HFF-Myc (cell line): Measurements from ENCODE around the gene CTNNA3.

ENCODE experiments used
- DNase-seq: peaks from one replicate; pipeline ENCODE4 v3.0.0-alpha.2; 2011; ENCODE audit warnings: low read depth; ENCODE audit errors: extremely low read depth
- H3K4me3 ChIP-seq: replicated peaks from 2 replicates; pipeline ENCODE4 v1.5.1; 2011; ENCODE audit warnings: low read depth, mild to moderate bottlenecking, control low read depth, low read length
- CTCF ChIP-seq: IDR thresholded peaks from 2 replicates; pipeline ENCODE4 v1.5.1; 2012; ENCODE audit warnings: mild to moderate bottlenecking, low read depth, low read length, control low read depth; ENCODE audit errors: missing control alignments

The CTNNA3 gene

DNA sequence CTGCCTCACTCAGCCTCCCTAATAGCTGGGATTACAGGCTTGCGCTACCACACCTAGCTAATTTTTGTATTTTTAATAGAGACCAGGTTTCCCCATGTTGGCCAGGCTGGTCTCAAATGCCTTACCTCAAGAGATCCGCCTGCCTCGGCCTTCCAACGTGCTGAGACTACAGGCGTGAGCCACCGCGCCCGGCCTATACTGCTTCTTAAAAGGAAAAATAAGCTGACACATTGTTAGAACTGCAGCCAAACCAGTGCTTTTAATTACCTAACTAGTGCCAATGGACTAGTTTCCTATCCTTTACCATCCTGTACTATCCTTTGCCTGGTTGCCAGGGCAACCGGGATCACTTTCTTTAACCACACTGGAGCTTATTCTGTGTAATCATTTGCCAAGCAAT is 662.1 kb downstream of the CTNNA3 start:
- no peak for DNase-seq
- no peak overlapping the region for H3K4me3 ChIP-seq
- TF ChIP-seq CTCF: no peak

GRCh38 chr10:67022099-67022498 is 673.9 kb downstream of the CTNNA3 start:
- no peak for TF ChIP-seq CTCF
- no peak overlapping the region for H3K4me3 ChIP-seq
- DNase-seq: no peak

DNA sequence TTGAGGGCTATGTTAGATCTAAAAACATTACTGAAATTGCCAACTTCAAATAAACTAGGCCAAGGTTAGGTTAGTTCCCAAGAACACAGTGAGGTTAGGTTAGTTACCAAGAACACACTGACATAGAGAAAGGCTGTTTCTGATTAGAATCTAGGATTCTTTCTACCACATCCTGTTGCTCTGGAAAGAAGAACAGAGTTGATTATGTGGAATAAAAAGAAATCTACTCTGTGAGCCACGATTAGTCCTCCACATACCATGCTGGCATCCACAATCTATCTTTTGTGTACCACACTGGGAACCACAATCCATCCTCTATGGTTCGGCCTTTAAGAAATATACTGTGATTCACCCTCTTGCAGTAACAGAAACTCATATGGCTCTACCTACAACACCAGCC is 678.8 kb downstream of the CTNNA3 start:
- no peak for DNase-seq
- TF ChIP-seq CTCF: no peak
- H3K4me3 ChIP-seq: no peak overlapping the region

- no peak for TF ChIP-seq CTCF
- DNase-seq: no peak
- no peak overlapping the region for H3K4me3 ChIP-seq
These were observed 680.8 kb downstream of the CTNNA3 start for GRCh38 chr10:67015225-67015624.

DNA sequence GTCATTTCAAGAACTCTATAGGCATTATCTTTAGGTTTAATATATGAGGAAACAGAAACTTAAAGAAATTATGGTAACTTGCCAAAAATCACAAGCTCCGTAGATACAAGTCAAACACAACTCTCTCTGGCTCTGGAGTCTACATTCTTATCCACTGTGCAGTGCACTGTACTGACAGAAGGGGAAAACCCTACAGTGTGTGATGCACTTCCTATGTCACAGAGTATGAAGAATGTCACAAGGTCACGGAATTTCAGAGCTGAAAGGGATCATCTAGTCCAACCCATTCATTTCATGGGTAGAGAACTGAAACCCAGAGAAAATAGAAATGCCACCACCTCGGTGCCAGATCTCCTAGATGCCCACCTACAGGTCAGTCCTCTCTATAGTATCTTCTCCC is 684.0 kb downstream of the CTNNA3 start:
- no peak overlapping the region for H3K4me3 ChIP-seq
- TF ChIP-seq CTCF: no peak
- DNase-seq: no peak

GRCh38 chr10:67011480-67011879 is 684.5 kb downstream of the CTNNA3 start:
- DNase-seq: no peak

More at GRCh38 chr10:67011480-67011879, 684.5 kb downstream of the CTNNA3 start:
- no peak for TF ChIP-seq CTCF
- no peak overlapping the region for H3K4me3 ChIP-seq
